ENCODE measurements around the gene CELF3.
"Not testable (repeated sequence)": the region's sequence is repeated elsewhere in the genome, so short reads cannot be mapped to it uniquely, and the experiment has no call there.

DNA sequence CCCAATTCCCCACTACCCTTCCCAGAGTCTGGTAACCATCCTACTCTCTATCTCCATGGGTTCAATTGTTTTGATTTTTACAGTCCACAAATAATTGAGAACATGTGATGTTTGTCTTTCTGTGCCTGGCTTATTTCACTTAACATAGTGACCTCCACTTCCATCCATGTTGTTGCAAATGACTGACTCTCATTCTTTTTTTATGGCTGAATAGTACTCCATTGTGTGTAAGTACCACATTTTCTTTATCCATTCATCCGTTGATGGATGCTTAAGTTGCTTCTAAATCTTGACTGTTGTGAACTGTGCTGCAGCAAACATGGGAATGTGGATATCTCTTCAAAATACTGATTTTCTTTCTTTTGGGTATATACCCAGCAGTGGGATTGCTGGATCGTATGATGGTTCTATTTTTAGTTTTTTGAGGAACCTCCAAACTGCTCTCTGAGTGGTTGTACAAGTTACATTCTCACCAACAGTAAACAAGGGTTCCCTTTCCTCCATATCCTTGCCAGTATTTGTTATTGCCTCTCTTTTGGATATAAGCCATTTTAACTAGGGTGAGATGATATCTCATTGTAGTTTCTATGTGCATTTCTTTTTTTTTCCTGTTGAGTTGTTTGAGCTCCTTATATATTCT is 46.4 kb downstream of the CELF3 start:
- not testable (repeated sequence) for TF ChIP-seq POLR2AphosphoS5 (IDR thresholded peaks at IDR 0.05); EP300 (IDR thresholded peaks at IDR 0.05; ENCODE audit: low read depth)

Data from transverse colon (tissue), 3 donors.